ENCODE measurements around the gene MRNIP.

GRCh38 chr5:179832039-179832745, 26.4 kb downstream of the MRNIP start:
- TF ChIP-seq CTCF (conservative IDR thresholded peaks at IDR 0.05; ENCODE audit: low read depth, low read length) = no peak
- no peak for TF ChIP-seq EZH2 (IDR thresholded peaks at IDR 0.05; ENCODE audit: low read length, unreplicated experiment)
